RPMI7951 (cell line): ENCODE results near the gene IVL. TPM values are rescaled to one million over a fixed set of nuclear protein-coding genes. Genes with fewer than 3 reads are reported as not detected.

ENCODE experiments used
- DNase-seq: peaks from one replicate; pipeline ENCODE4 v3.0.0-alpha.2; 2012; ENCODE audit warnings: low read depth
- total RNA-seq: library from RNA; depleted of rRNA; stranded (reverse); fragments of >200 nt; shearing (Covaris generic); gene quantifications from 2 replicates; pipeline ENCODE4 v1.2.3, GENCODE V29; 2014; rRNA removed

The IVL gene
- total RNA-seq, 1 experiment from 2014 or later: not detected

DNA sequence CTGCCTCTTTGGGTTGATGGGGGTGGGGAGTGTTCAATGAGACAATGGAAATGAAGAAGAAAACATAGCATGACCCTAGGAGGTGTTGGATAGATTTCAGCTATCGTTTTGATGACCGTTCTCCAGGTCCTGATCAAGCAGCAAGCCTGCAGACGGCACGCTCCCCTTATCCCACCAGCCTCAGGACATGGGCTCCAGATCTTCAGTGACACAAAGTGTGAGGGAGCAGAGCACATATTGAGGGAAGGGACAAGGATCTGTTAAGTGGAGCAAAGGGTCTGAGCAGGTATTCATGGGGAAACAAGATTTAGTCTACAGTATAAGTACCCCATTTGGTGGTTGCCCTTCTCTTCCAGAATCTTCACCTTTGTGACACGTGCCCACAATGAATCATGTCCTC is 43.4 kb downstream of the IVL start:
- DNase-seq: no peak

DNA sequence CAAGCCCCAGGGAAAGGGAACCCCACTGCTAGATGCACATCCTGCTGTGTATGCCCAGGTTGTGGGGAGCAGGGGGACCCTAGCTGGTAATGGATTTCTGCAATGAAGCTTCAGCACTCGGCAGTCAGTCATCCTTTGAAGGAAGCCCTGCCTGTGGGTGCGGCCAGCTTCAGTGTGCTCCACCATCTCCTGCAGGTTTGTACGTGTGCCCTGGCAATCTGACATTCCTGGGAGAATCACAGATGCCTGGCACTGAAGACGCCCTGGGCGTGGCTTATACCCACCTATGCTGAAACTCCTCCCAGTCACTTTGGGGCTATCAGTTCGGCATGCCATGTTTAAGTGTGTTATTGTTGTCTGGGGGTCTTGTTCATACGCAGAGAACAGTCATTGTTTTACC is 45.4 kb downstream of the IVL start:
- no peak for DNase-seq

DNA sequence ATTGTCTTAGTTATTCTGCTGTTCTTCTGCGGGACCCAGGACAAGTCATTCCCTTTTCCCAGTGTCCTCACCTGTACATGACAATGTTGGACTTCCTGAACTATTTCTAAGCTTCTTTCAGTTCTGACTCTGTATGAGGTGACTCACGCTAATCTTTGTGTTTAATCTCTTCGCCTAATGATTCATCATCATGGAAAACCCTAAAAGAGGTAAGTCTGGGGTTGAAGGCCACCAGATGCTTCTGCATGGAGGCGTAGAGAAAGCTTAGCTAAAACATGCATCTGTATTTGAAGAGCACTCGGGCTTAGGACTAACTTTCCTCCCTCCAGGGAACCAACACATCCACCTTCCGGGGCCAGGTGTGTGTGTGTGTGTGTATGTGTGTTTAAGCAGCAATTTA is 46.1 kb downstream of the IVL start:
- DNase-seq: peak; percentile 48

DNA sequence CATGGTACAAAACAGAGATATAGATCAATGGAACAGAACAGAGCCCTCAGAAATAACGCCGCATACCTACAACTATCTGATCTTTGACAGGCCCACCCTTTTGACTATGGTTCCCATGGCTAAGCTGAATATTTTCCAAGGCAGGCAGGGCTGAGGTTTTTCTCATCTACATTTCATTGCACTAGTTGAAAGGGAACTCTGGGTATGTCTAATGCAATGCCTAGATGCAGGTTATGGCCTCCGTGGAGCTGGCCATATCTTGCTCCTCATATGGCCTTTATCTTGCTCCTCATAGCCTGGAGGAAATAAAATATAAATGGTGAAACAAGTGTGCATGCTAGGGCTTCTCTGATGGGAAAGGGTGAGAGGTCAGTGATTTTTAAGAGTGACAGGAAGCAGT is 49.2 kb downstream of the IVL start:
- DNase-seq: no peak

DNA sequence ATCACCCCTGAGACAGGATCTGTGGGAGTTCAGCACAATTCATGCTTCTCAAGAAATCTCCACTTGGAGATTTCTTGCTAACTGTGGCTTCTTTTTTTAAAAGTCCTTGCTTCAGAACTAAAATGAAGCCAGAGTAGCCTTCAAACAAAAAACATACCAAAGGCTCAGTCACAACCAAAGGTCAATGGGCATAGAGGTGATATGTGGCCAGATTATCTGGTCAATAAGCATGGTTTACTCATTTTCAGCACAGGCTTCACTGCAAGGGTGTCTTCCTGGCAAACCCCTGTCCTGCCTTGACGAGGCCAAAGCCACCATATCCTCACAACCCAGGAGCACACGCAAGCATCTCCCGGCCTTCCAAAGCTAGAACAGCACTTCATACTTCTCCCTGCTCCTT is 50.9 kb downstream of the IVL start:
- DNase-seq: no peak

DNA sequence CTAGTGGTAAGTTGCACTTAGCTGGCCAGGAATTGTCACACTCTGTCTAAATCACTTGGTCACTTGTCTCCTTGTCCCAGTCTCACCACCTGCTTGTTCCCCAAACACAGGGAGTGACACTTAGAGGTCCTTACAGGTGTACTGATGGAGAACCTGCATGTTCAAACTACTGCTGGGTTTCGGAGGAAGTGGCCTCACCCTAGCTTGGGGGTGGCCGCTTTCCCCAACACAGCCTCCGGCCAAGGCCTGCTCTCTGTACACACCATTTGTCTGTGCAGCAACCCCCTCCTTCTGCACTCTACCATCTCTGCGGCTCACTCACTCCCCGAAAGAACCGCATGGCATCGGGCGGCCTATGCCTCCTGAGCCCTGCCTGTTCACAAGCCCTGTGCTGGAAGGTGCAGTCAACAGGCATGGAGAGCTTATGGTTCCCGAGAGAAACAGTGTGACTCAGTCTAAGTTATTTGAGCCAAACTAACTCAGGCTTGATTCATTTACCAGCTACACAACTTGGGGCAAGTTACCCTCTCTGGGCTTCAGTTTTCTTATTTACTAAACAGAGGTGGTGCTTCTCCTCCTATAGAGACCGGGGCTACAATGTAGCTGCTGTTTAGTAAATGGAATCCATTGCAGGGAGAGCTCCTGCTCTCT is 51.6 kb downstream of the IVL start:
- DNase-seq: no peak

DNA sequence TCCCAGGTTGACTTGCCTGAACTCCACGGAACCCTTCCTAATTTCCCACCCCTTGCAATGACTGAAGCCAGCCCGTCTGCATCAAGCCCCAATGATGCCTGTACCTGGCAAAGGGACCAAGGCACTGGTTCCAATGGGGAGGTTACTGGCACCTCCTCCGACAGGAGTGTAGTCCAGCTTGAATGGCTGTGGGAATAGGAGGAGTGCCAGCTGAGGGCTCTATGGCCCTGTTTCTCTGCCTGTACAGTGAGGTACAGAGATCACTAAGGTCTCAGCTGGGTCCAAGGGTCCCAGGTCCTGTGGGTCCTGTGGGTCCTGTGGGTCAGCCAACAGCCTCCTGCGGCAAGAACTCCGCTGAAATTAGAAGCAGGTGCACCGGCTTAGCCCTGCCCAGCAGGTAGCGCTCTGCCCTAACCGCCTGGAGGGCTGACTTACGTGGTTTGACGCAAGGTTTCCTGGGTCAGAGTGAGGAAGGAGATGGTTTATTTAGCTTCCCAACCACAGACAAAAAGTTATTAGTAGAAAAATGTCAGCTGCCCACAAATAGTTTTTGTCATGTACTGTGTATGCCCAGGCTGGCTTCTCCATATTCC is 52.2 kb downstream of the IVL start:
- DNase-seq: no peak

Other genes with a start within 250 kb of the IVL start
- not detected in 2 replicates for gene LCE2D, start 245.2 kb upstream of the IVL start, total RNA-seq
- gene LCE2C, start 233.3 kb upstream of the IVL start, total RNA-seq: not detected in 2 replicates
- gene LCE2B, start 222.4 kb upstream of the IVL start, total RNA-seq: not detected in 2 replicates
- not detected in 2 replicates for gene LCE2A, start 210.2 kb upstream of the IVL start, total RNA-seq
- not detected in 2 replicates for gene LCE4A, start 200.4 kb upstream of the IVL start, total RNA-seq
- not detected in 2 replicates for gene KPRP, start 150.5 kb upstream of the IVL start, total RNA-seq
- not detected in 2 replicates for gene LCE1F, start 133.4 kb upstream of the IVL start, total RNA-seq
- gene LCE1E, start 122.3 kb upstream of the IVL start, total RNA-seq: not detected in 2 replicates
- gene LCE1D, start 111.8 kb upstream of the IVL start, total RNA-seq: not detected in 2 replicates
- not detected in 2 replicates for gene LCE1C, start 101.9 kb upstream of the IVL start, total RNA-seq
- not detected in 2 replicates for gene LCE1B, start 96.6 kb upstream of the IVL start, total RNA-seq
- not detected in 2 replicates for gene LCE1A, start 81.1 kb upstream of the IVL start, total RNA-seq
- gene LCE6A, start 65.7 kb upstream of the IVL start, total RNA-seq: not detected in 2 replicates
- gene LCE7A, start 48.5 kb upstream of the IVL start, total RNA-seq: not detected in 2 replicates
- gene SMCP, start 30.2 kb upstream of the IVL start, total RNA-seq: not detected in 2 replicates
- not detected in 2 replicates for gene SPRR5, start 38.7 kb downstream of the IVL start, total RNA-seq
- not detected in 2 replicates for gene SPRR4, start 62.1 kb downstream of the IVL start, total RNA-seq
- not detected in 2 replicates for gene SPRR1A, start 75.5 kb downstream of the IVL start, total RNA-seq
- not detected in 2 replicates for gene SPRR3, start 93.2 kb downstream of the IVL start, total RNA-seq
- not detected in 2 replicates for gene SPRR1B, start 122.7 kb downstream of the IVL start, total RNA-seq
- gene SPRR2D, start 132.6 kb downstream of the IVL start, total RNA-seq: not detected in 2 replicates
- not detected in 2 replicates for gene SPRR2A, start 149.0 kb downstream of the IVL start, total RNA-seq
- gene SPRR2B, start 163.1 kb downstream of the IVL start, total RNA-seq: not detected in 2 replicates
- not detected in 2 replicates for gene SPRR2E, start 186.0 kb downstream of the IVL start, total RNA-seq
- not detected in 2 replicates for gene SPRR2F, start 205.0 kb downstream of the IVL start, total RNA-seq
- gene SPRR2G, start 242.3 kb downstream of the IVL start, total RNA-seq: not detected in 2 replicates